Measurements from ENCODE around the gene GID4.

The GID4 gene

GRCh38 chr17:18044609-18045008 is 5.4 kb downstream of the GID4 start:
- DNase-seq (ENCODE audit: low read depth) = no peak

- DNase-seq (ENCODE audit: low read depth) = no peak
Measured at GRCh38 chr17:18045691-18046350, 6.6 kb downstream of the GID4 start.

GRCh38 chr17:18055597-18055996 is 16.4 kb downstream of the GID4 start:
- no peak for DNase-seq (ENCODE audit: low read depth)

GRCh38 chr17:18056214-18056613 is 17.0 kb downstream of the GID4 start:
- no peak for DNase-seq (ENCODE audit: low read depth)

GRCh38 chr17:18059283-18059682 is 20.1 kb downstream of the GID4 start:
- no peak for DNase-seq (ENCODE audit: low read depth)

GRCh38 chr17:18064053-18064452 is 24.8 kb downstream of the GID4 start:
- no peak for DNase-seq (ENCODE audit: low read depth)

- DNase-seq (ENCODE audit: low read depth) = no peak
Measured at GRCh38 chr17:18065546-18065945, 26.3 kb downstream of the GID4 start.

GRCh38 chr17:18066866-18067265 is 27.7 kb downstream of the GID4 start:
- no peak for DNase-seq (ENCODE audit: low read depth)

- DNase-seq (ENCODE audit: low read depth) = no peak
Measured at GRCh38 chr17:18069101-18069500, 29.9 kb downstream of the GID4 start.

- DNase-seq (ENCODE audit: low read depth) = no peak
Measured at GRCh38 chr17:18070861-18071340, 31.7 kb downstream of the GID4 start.

- no peak for DNase-seq (ENCODE audit: low read depth)
Measured at GRCh38 chr17:18071751-18072150, 32.5 kb downstream of the GID4 start.

GRCh38 chr17:18074566-18075272 is 35.5 kb downstream of the GID4 start:
- no peak for DNase-seq (ENCODE audit: low read depth)

- no peak for DNase-seq (ENCODE audit: low read depth)
Measured at GRCh38 chr17:18076936-18077335, 37.7 kb downstream of the GID4 start.

GRCh38 chr17:18079543-18079942 is 40.3 kb downstream of the GID4 start:
- no peak for DNase-seq (ENCODE audit: low read depth)

- DNase-seq (ENCODE audit: low read depth) = no peak
Measured at GRCh38 chr17:18084256-18084655, 45.0 kb downstream of the GID4 start.

GRCh38 chr17:18087610-18088491 is 48.6 kb downstream of the GID4 start, which contains the start of gene DRG2:
Gene DRG2, plus strand, starts transcription at chr17:18087948. Its CDS starts 76 bp downstream, at chr17:18088024.
- peak; percentile 78 for DNase-seq (ENCODE audit: low read depth)

GRCh38 chr17:18089613-18090012 is 50.4 kb downstream of the GID4 start:
- no peak for DNase-seq (ENCODE audit: low read depth)

GRCh38 chr17:18093616-18094408 is 54.6 kb downstream of the GID4 start:
- no peak for DNase-seq (ENCODE audit: low read depth)

- DNase-seq (ENCODE audit: low read depth) = no peak
Measured at GRCh38 chr17:18094409-18094807, 55.2 kb downstream of the GID4 start.

GRCh38 chr17:18099516-18099915 is 60.3 kb downstream of the GID4 start:
- no peak for DNase-seq (ENCODE audit: low read depth)

- DNase-seq (ENCODE audit: low read depth) = no peak
Measured at GRCh38 chr17:18100616-18101015, 61.4 kb downstream of the GID4 start.

- no peak for DNase-seq (ENCODE audit: low read depth)
Measured at GRCh38 chr17:18101828-18102227, 62.6 kb downstream of the GID4 start.

Measured in stimulated activated CD8-positive, alpha-beta memory T cell treated with anti-CD3 and anti-CD28 coated beads, Interleukin-12 subunit alpha, Interleukin-12 subunit beta, amount 100 ng/mL, for 4 hours (primary cell).